ENCODE measurements around the gene KCNT1. TPM values are rescaled to one million over a fixed set of nuclear protein-coding genes. Genes with fewer than 3 reads are reported as not detected.

The KCNT1 gene
- total and polyA plus RNA-seq, 10 of the 15 experiments (the other 5 are each of a cell fraction or from before 2014, with no cell fraction given) = not detected

GRCh38 chr9:135664801-135665794, 36.9 kb upstream of the KCNT1 start:
- FAIRE-seq (no peak), DNase-seq (ENCODE audit: low read depth, low spot score) (no peak), ATAC-seq (no peak)
- H3K36me3 ChIP-seq (ENCODE audit: control insufficient read depth in 2 of 2, insufficient read depth in 2 of 2, low read length in 1 of 2) = no peaks in the 10 kb centered on the region
- no TSS peak for BruUV-seq (replicated peaks)
- H3K4me1 ChIP-seq (ENCODE audit: control insufficient read depth, insufficient read depth, low read length) = no peaks in the 10 kb centered on the region
- no peak overlapping the region for H3K4me2 ChIP-seq (ENCODE audit: control insufficient read depth, insufficient read depth)
- no peak overlapping the region for H3K4me3 ChIP-seq
- intact Hi-C loops (cut with micrococcal nuclease; ENCODE audit: unreplicated experiment) (no loop called here), in situ Hi-C loops (cut with MboI) (no loop called here)
- no peaks in the 10 kb centered on the region for H3K27me3 ChIP-seq (replicated peaks in 1 of 2; ENCODE audit: control insufficient read depth in 2 of 2, insufficient read depth in 2 of 2, low read length in 1 of 2)
- WGBS (ENCODE audit: insufficient coverage, insufficient replicate concordance, low lambda C conversion rate, missing lambda C conversion rate) = 40% methylated on average over 32 of the region's 32 CpGs
- no peak overlapping the region for H2AFZ ChIP-seq (ENCODE audit: control insufficient read depth, low read depth, low read length)
- H3K79me2 ChIP-seq (ENCODE audit: control insufficient read depth, insufficient read depth, low read length) = no peaks in the 10 kb centered on the region
- ChIA-PET SMC1A (ENCODE audit: uncharacterized antibody, unreplicated experiment) (no interaction called here), CTCF (no interaction called here), RAD21 (ENCODE audit: unreplicated experiment) (no interaction called here), POLR2A (no interaction called here)
- no peak overlapping the region for H3K27ac ChIP-seq (ENCODE audit: control insufficient read depth, insufficient read depth)
- no peaks in the 10 kb centered on the region for H3K9me3 ChIP-seq (replicated peaks; ENCODE audit: control insufficient read depth, insufficient read depth, low read length)
- H3K9ac ChIP-seq (ENCODE audit: control insufficient read depth, insufficient read depth, low read length) = no peak overlapping the region
- no peaks in the 10 kb centered on the region for H4K20me1 ChIP-seq (ENCODE audit: control insufficient read depth, insufficient read depth)
- TF ChIP-seq, protein P1, sequence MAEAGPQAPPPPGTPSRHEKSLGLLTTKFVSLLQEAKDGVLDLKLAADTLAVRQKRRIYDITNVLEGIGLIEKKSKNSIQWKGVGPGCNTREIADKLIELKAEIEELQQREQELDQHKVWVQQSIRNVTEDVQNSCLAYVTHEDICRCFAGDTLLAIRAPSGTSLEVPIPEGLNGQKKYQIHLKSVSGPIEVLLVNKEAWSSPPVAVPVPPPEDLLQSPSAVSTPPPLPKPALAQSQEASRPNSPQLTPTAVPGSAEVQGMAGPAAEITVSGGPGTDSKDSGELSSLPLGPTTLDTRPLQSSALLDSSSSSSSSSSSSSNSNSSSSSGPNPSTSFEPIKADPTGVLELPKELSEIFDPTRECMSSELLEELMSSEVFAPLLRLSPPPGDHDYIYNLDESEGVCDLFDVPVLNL (IDR thresholded peaks at IDR 0.05; ENCODE audit: low read depth, low read length) = no peak
- TF ChIP-seq JUND (IDR thresholded peaks at IDR 0.05; ENCODE audit: low read depth, low read length) (no peak), ZZZ3 (IDR thresholded peaks at IDR 0.05; ENCODE audit: control insufficient read depth, insufficient read length, low read depth) (no peak), SMAD5 (IDR thresholded peaks at IDR 0.05; ENCODE audit: low read depth) (no peak), RBBP5 (conservative IDR thresholded peaks at IDR 0.05) (no peak), POU2F2 (IDR thresholded peaks at IDR 0.05; ENCODE audit: borderline replicate concordance, low read depth, low read length) (no peak), ZBTB11 (CRISPR knock-in tag; IDR thresholded peaks at IDR 0.05) (no peak), SKIL (IDR thresholded peaks at IDR 0.05; ENCODE audit: low read depth, poor library complexity, severe bottlenecking) (no peak), IKZF2 (IDR thresholded peaks at IDR 0.05) (no peak), SMAD1 (IDR thresholded peaks at IDR 0.05; ENCODE audit: low read depth, partially characterized antibody) (no peak)
- TF ChIP-seq, protein P2, sequence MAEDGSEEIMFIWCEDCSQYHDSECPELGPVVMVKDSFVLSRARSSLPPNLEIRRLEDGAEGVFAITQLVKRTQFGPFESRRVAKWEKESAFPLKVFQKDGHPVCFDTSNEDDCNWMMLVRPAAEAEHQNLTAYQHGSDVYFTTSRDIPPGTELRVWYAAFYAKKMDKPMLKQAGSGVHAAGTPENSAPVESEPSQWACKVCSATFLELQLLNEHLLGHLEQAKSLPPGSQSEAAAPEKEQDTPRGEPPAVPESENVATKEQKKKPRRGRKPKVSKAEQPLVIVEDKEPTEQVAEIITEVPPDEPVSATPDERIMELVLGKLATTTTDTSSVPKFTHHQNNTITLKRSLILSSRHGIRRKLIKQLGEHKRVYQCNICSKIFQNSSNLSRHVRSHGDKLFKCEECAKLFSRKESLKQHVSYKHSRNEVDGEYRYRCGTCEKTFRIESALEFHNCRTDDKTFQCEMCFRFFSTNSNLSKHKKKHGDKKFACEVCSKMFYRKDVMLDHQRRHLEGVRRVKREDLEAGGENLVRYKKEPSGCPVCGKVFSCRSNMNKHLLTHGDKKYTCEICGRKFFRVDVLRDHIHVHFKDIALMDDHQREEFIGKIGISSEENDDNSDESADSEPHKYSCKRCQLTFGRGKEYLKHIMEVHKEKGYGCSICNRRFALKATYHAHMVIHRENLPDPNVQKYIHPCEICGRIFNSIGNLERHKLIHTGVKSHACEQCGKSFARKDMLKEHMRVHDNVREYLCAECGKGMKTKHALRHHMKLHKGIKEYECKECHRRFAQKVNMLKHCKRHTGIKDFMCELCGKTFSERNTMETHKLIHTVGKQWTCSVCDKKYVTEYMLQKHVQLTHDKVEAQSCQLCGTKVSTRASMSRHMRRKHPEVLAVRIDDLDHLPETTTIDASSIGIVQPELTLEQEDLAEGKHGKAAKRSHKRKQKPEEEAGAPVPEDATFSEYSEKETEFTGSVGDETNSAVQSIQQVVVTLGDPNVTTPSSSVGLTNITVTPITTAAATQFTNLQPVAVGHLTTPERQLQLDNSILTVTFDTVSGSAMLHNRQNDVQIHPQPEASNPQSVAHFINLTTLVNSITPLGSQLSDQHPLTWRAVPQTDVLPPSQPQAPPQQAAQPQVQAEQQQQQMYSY (CRISPR knock-in tag; IDR thresholded peaks at IDR 0.05) = no peak

Data from GM12878 (cell line).